NCI-H1092 (cell line): ENCODE data around the gene MARCHF3.
"Not testable (repeated sequence)": the region's sequence is repeated elsewhere in the genome, so short reads cannot be mapped to it uniquely, and the experiment has no call there.

ENCODE experiments used
- DNase-seq: peaks from one replicate; lab custom pipeline; 2025; lab: John Stamatoyannopoulos, UW

Gene MARCHF3

GRCh38 chr5:127011961-127012644 lies 18.3 kb downstream of the MARCHF3 start:
- no peak for DNase-seq

DNA sequence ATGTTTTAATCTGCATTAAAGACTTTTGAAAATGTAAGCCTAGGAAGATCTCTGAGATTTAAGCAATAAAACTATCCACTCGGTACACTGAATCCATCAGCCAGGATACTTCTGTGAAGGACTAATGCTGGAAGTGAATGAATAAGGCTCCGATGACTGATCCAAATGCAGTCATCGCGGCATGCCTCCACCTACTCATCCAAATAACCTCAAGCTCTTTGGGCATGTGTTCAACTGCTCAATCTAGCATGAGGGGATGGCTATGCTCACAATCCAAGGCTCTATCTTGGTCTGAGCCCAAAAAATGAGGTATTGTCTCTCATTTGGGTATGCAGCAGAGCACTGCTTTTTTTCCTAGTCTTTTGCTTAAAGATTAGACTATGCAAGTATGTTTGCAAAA lies 19.2 kb downstream of the MARCHF3 start:
- DNase-seq, result no peak

DNA sequence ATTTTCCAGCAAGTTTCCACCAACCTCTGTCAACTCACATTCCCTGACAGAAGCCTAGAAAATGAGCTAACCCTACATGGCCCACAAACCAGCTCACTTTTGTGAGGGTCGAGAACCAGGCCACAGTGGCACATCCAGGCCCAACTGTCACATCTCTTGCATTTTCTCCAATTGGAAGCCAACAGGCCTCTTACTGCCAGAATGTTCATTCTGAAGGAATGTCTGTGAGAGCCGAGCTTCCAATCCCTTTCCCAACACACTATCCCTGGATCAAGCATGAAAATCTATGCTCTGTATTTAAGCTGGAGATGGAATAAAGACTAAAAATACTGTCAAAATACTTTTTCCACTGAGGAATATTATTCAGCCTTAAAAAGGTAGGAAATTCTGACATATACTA lies 20.0 kb downstream of the MARCHF3 start:
- DNase-seq, result no peak

GRCh38 chr5:127009784-127010183 lies 20.6 kb downstream of the MARCHF3 start:
- no peak for DNase-seq

- no peak for DNase-seq
Observed at GRCh38 chr5:127008300-127008975, 21.9 kb downstream of the MARCHF3 start.

DNA sequence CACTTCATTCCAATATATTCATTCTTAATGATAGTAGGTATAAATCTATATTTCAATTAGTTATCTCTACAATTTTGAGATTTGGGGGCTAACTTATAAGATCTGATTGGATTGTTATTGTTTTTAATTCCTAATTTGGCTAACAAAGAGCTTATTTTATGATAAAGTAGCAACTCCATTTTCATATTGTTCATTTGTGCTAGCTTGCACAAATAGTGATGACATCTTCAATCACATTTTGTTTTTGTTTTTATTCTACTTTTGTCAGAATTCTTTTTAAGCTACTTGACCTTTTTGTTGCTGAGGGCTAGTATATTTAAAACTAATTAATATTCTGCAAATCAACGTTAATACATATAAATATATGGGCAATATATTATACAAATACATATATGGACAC lies 22.8 kb downstream of the MARCHF3 start:
- DNase-seq, result no peak

- DNase-seq, result no peak
Observed at GRCh38 chr5:127006744-127007143, 23.6 kb downstream of the MARCHF3 start.

DNA sequence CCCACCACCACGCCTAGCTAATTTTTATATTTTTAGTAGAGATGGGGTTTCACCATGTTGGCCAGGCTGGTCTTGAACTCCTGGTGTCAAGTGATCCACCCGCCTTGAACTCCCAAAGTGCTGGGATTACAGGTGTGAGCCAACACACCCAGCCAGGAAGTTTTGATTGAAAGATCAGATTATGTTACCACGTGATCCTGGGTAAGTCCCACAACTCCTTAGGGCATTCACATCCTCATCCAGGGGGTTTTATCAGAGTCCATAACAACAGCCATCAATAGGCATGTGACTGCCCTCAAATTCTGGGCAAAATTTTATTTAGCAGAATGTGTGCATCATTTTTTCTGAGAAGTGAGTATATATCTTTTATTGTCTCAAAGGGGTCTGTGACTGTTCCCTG lies 25.1 kb downstream of the MARCHF3 start:
- DNase-seq, result not testable (repeated sequence)

GRCh38 chr5:127004721-127005120 lies 25.6 kb downstream of the MARCHF3 start:
- no peak for DNase-seq

- no peak for DNase-seq
Observed at GRCh38 chr5:127003798-127004495, 26.4 kb downstream of the MARCHF3 start.

DNA sequence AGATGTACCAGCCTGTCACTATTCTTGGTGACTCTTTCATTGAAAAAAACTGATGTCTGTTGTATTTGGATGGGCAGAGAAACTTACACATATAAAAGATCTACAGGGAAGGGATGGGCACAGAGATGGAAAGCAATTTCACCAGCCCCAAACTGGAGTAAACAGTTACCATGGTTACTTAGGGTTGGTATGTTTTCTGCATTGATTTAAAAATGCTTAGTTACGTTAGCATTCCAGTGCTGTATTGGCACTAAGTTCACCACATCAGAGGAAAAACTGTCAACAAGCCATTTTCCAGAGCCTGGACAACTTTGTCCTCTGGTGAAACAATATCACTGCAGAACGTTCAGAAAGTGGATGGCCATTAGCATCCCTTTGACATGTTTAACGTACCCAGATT lies 28.0 kb downstream of the MARCHF3 start:
- DNase-seq, result no peak

- no peak for DNase-seq
Observed at GRCh38 chr5:127001621-127002296, 28.6 kb downstream of the MARCHF3 start.

DNA sequence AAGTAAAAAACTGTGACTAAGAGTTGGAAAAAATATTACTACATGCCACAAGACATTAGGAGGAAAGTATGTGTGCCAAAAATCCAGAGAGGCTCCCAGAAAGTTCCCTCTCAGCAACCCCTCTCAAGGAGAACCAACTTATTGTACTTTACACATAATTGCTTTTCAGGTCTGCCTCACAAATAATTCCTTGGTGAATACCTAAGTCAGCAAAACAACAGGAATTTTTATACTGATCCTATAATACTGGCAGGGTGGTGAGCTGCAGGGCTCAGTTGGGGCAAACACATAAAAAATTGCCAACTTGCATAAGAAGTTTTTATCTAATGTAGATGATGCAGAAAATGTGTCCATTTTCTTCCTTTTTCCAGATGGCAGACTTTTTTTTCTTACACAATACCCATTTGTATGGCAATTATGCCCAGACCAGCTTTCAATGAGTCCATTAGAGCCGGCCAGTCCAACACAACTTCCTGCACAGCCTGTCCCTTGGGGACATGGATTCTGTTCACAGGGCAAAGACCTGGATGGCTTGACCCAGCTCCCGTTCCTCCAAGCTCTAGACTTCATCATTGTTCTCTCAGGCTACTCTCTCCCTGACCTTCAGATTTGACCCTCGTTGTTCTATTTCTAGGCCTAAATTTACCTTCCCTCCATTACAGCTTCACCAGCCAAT lies 31.3 kb downstream of the MARCHF3 start:
- no peak for DNase-seq

DNA sequence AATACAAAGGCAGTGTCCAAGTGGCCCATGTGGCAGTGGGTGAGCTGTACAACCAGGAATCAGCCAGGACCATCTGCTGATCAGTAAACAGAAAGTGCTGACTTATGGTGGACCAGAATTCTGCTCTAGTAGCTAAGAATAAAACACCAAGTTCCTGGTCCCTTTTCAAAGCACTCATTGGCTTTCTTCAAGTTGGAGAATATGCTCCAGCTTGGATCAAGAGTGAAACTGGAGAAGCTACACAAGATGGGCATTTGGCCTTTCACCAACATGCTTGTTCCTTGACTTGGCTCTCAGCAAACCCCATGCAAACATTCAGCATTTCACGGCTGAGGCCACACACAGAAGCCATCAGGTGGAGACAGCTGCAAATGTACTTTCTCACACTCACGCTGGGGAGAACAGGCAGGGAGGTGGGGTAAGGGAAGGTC lies 32.1 kb downstream of the MARCHF3 start:
- DNase-seq, result no peak

DNA sequence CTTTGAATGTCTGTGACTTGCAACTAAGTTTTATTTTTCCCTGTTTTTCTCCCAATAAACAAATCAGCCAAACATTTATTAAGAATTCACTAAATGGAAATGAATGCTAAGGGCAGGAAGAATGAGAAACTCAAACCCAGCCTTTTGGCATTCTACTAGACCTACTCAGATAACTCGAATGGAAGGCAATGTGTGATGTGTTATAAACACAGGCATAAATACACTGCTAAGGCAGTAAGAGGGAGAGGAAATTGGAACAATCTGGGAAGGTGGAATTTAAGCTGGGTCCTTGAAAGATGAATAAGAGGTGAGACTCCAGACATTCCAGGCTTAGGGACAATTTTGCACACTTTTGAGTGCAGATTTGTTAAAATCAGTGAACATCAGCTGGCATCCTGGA lies 34.7 kb downstream of the MARCHF3 start:
- no peak for DNase-seq

DNA sequence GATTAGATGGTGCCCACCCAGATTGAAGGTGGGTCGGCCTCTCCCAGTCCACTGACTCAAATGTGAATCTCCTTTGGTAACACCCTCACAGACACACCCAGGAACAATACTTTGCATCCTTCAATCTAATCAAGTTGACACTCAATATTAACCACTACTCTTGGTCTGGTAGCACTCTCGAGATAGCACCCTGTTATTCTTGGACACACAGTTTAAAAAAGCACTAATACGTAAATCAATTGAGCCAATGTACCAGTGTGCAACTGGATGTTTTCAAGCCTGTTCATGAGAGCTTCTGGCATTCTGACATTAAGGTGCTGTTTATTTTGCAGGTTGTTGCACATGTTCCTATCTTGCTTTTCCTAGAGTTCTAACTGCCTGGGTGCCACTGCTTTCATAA lies 35.3 kb downstream of the MARCHF3 start:
- no peak for DNase-seq

DNA sequence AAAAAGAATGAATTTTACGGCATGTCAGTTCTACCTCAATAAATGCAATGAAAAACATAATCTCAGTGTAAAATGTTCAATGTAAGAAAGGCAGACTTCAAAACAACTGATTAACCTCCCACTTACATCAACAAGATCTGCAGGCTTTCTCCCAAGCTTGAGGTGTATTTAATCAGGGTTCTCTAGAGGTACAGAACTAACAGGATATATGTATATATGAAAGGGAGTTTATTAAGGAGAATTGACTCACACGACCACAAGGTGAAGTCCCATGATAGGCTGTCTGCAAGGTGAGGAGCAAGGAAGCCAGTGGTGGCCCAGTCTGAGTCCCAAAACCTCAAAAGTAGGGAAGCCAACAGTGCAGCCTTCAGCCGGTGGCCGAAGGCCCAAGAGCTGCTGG lies 35.9 kb downstream of the MARCHF3 start:
- DNase-seq, result no peak

GRCh38 chr5:126988021-126988569 lies 42.3 kb downstream of the MARCHF3 start:
- no peak for DNase-seq

- no peak for DNase-seq
Observed at GRCh38 chr5:126987271-126987899, 43.0 kb downstream of the MARCHF3 start.

DNA sequence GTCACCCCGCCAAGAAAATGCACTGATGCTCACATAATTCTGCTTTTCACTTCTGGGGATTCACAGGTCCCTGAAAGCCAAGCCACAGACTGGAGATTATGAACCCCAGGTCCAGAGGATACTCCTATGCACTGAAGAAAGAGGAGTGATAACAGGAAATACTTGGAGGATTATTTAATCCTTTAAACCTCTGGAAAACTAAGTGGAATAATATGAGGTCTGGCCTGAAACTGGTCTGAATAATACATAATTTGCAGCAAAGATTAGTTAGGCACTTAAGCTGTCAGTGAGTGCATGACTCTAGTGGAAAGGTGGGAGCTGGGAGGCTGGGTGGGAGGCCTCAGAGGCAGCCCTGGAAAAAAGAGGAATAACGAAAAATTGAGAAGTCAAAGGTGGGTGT lies 45.7 kb downstream of the MARCHF3 start:
- no peak for DNase-seq

DNA sequence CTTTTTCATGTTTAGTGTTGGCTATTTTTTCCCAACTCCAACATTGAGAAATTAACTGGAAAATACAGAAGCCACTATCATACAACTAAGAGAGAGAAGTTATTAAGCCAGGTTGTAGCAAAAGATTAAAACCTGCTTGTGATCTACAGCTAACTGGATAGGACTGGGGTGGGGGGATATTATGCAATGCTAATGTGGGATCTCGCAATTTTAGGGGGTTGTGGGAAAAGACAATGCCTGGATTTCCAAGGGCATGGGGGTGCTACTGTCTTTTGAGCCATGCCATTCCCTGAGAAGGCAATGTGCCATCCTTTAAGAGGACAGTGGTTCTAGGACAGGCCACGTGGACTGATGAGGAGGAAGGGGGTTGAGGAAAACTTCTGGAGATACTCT lies 46.5 kb downstream of the MARCHF3 start:
- DNase-seq, result no peak
